ENCODE results near the gene SNED1.

DNA sequence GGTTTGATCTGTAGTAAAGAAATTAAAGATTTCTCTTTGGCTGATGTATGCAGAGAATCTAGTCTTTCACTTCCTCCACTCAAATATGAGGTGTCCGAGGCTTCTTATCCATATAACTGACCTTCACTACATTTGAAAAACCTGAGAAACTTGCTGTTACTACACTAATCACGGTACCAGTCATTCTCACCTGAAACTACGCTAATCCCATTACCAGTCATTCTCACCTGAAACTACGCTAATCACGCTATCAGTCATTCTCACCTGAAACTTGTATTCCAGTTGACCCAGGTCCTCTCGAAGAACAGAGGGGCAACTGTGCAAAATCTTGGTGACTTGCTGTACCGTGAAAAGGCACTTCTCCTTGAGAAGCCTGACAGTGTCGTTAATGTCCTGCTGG is 98.6 kb downstream of the SNED1 start:
- TF ChIP-seq, protein P1, sequence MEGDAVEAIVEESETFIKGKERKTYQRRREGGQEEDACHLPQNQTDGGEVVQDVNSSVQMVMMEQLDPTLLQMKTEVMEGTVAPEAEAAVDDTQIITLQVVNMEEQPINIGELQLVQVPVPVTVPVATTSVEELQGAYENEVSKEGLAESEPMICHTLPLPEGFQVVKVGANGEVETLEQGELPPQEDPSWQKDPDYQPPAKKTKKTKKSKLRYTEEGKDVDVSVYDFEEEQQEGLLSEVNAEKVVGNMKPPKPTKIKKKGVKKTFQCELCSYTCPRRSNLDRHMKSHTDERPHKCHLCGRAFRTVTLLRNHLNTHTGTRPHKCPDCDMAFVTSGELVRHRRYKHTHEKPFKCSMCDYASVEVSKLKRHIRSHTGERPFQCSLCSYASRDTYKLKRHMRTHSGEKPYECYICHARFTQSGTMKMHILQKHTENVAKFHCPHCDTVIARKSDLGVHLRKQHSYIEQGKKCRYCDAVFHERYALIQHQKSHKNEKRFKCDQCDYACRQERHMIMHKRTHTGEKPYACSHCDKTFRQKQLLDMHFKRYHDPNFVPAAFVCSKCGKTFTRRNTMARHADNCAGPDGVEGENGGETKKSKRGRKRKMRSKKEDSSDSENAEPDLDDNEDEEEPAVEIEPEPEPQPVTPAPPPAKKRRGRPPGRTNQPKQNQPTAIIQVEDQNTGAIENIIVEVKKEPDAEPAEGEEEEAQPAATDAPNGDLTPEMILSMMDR (IDR thresholded peaks at IDR 0.05), result no peak
- TF ChIP-seq POLR2A (IDR thresholded peaks at IDR 0.05), result no peak
- TF ChIP-seq EP300 (IDR thresholded peaks at IDR 0.05), result no peak
